ENCODE measurements around the gene HFM1.
A peak's percentile ranks its signal among the peaks of the same experiment; 100 is the strongest.
"Not testable (repeated sequence)": the region's sequence is repeated elsewhere in the genome, so short reads cannot be mapped to it uniquely, and the experiment has no call there.

The HFM1 gene

GRCh38 chr1:91372230-91372629 is 32.4 kb downstream of the HFM1 start:
- not testable (repeated sequence) for DNase-seq

- DNase-seq = no peak
These were observed 55.1 kb downstream of the HFM1 start for GRCh38 chr1:91349524-91349923.

- DNase-seq = no peak
These were observed 57.8 kb downstream of the HFM1 start for GRCh38 chr1:91346824-91347223.

- no peak for DNase-seq
These were observed 59.1 kb downstream of the HFM1 start for GRCh38 chr1:91345395-91346005.

- DNase-seq = no peak
These were observed 66.1 kb downstream of the HFM1 start for GRCh38 chr1:91338501-91338900.

GRCh38 chr1:91335603-91336002 is 69.0 kb downstream of the HFM1 start:
- DNase-seq = no peak

GRCh38 chr1:91334856-91335255 is 69.8 kb downstream of the HFM1 start:
- DNase-seq = no peak

- DNase-seq = no peak
These were observed 79.2 kb downstream of the HFM1 start for GRCh38 chr1:91325456-91325855.

GRCh38 chr1:91314643-91315042 is 90.0 kb downstream of the HFM1 start:
- DNase-seq = no peak

GRCh38 chr1:91311672-91312071 is 93.0 kb downstream of the HFM1 start:
- no peak for DNase-seq

- no peak for DNase-seq
These were observed 96.1 kb downstream of the HFM1 start for GRCh38 chr1:91308544-91308943.

- DNase-seq = no peak
These were observed 96.7 kb downstream of the HFM1 start for GRCh38 chr1:91307784-91308409.

GRCh38 chr1:91303165-91303564 is 101.5 kb downstream of the HFM1 start:
- DNase-seq = no peak

GRCh38 chr1:91288843-91289553 is 115.6 kb downstream of the HFM1 start:
- not testable (repeated sequence) for DNase-seq

- DNase-seq = not testable (repeated sequence)
These were observed 117.7 kb downstream of the HFM1 start for GRCh38 chr1:91286962-91287317.

- not testable (repeated sequence) for DNase-seq
These were observed 118.2 kb downstream of the HFM1 start for GRCh38 chr1:91286259-91286961.

GRCh38 chr1:91283421-91283726 is 121.3 kb downstream of the HFM1 start:
- DNase-seq = no peak

GRCh38 chr1:91282695-91283420 is 121.8 kb downstream of the HFM1 start:
- peak; percentile 16 for DNase-seq

- no peak for DNase-seq
These were observed 122.9 kb downstream of the HFM1 start for GRCh38 chr1:91281782-91282181.

GRCh38 chr1:91278754-91279153 is 125.9 kb downstream of the HFM1 start:
- no peak for DNase-seq

- DNase-seq = no peak
These were observed 130.8 kb downstream of the HFM1 start for GRCh38 chr1:91273875-91274274.

GRCh38 chr1:91261655-91262054 is 143.0 kb downstream of the HFM1 start:
- no peak for DNase-seq

GRCh38 chr1:91245435-91245834 is 159.2 kb downstream of the HFM1 start:
- DNase-seq = no peak

All from NCI-H2081 treated with DMSO at 0.1 percent for 48 hours (cell line).